ENCODE data around the gene OR2G6.
"Not testable (repeated sequence)": the region's sequence is repeated elsewhere in the genome, so short reads cannot be mapped to it uniquely, and the experiment has no call there.

DNA sequence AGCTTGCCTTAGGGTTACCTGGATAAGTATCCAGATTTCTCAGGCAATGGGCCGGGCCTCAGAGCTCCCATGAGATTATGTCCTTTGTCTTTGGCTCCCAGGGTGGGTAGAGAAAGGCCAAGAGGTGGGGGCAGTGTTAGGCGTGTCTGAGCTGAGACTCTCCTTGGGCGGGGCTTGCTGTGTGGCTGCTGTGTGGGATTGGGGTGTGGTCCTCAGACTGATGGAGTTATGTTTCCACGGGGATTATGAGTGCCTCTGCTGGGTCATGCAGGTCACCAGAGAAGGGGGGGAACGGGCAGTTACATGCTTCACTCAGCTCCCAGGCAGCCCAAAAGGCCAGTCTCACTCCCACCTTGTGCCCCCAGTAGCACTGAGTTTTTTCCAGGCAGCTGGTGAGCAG lies 11.2 kb upstream of the OR2G6 start:
- TF ChIP-seq, protein P1, sequence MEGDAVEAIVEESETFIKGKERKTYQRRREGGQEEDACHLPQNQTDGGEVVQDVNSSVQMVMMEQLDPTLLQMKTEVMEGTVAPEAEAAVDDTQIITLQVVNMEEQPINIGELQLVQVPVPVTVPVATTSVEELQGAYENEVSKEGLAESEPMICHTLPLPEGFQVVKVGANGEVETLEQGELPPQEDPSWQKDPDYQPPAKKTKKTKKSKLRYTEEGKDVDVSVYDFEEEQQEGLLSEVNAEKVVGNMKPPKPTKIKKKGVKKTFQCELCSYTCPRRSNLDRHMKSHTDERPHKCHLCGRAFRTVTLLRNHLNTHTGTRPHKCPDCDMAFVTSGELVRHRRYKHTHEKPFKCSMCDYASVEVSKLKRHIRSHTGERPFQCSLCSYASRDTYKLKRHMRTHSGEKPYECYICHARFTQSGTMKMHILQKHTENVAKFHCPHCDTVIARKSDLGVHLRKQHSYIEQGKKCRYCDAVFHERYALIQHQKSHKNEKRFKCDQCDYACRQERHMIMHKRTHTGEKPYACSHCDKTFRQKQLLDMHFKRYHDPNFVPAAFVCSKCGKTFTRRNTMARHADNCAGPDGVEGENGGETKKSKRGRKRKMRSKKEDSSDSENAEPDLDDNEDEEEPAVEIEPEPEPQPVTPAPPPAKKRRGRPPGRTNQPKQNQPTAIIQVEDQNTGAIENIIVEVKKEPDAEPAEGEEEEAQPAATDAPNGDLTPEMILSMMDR (IDR thresholded peaks at IDR 0.05) = not testable (repeated sequence)
- not testable (repeated sequence) for TF ChIP-seq POLR2A (IDR thresholded peaks at IDR 0.05)

Data from right lobe of liver (tissue), 4 donors.